Panc1 (cell line): ENCODE results near the gene INAFM2. TPM values are rescaled to one million over a fixed set of nuclear protein-coding genes. Genes with fewer than 3 reads are reported as not detected.

ENCODE experiments used
- ATAC-seq: fragments of 200-7000 bp; cut with Tn5 transposase; 2 replicates; pipeline ENCODE4 v1.9.1; 2020; ENCODE audit warnings: mild to moderate bottlenecking, moderate library complexity
- BruUV-seq: library from RNA; stranded (reverse); fragments of 400-500 nt; replicated peaks from 2 replicates; lab custom pipeline; 2021; lab: Mats Ljungman, UMichigan
- CTCF ChIA-PET: fragments of 300-600 bp; sonication (Branson Sonifier 250); formaldehyde crosslinking; loops from one replicate; lab custom pipeline; 2022; ENCODE audit warnings: antibody characterized with exemption; lab: Charles Lee
- POLR2A ChIA-PET: fragments of 300-600 bp; sonication (Branson Sonifier 250); formaldehyde crosslinking; loops from one replicate; lab custom pipeline; 2022; ENCODE audit warnings: antibody characterized with exemption; lab: Charles Lee
- DNase-seq: peaks from one replicate; pipeline ENCODE4 v3.0.0-alpha.2; 2010; ENCODE audit warnings: low read depth, low spot score
- H3K27ac ChIP-seq: 2 replicates; pipeline ENCODE4 v1.5.1; 2011; ENCODE audit warnings: mild to moderate bottlenecking, low read length, inconsistent platforms
- H3K27me3 ChIP-seq: fragments of 200-500 bp; sonication (Bioruptor generic); 2 replicates; pipeline ENCODE4 v1.6.0; 2014; ENCODE audit warnings: low read length, inconsistent platforms; ENCODE audit not compliant: control insufficient read depth, insufficient read depth
- H3K36me3 ChIP-seq: fragments of 200-500 bp; sonication (Bioruptor generic); 2 replicates; pipeline ENCODE4 v1.5.1; 2014; ENCODE audit warnings: inconsistent platforms, mild to moderate bottlenecking, low read length, moderate library complexity; ENCODE audit not compliant: control insufficient read depth, insufficient read depth
- H3K4me1 ChIP-seq: 2 replicates; pipeline ENCODE4 v1.5.1; 2011; ENCODE audit warnings: inconsistent platforms, mild to moderate bottlenecking, low read length, moderate library complexity; ENCODE audit not compliant: control insufficient read depth, insufficient read depth
- H3K4me3 ChIP-seq, 2 experiments: 2 replicates each; pipeline ENCODE4 v1.5.1; 2011 to 2012; ENCODE audit warnings: low read depth in 2 of 2, low read length in 2 of 2, mild to moderate bottlenecking in 2 of 2, inconsistent platforms in 1 of 2, moderate library complexity in 1 of 2
- H3K9me3 ChIP-seq: fragments of 200-500 bp; sonication (Bioruptor generic); 2 replicates; pipeline ENCODE4 v1.5.1; 2014; ENCODE audit warnings: low read depth, mild to moderate bottlenecking, inconsistent platforms, low read length, moderate library complexity; ENCODE audit not compliant: control insufficient read depth, insufficient read depth
- CTCF ChIP-seq: fragments of 450-650 bp; IDR thresholded peaks from 2 replicates; pipeline ENCODE4 v1.5.1; 2017; ENCODE audit warnings: mild to moderate bottlenecking
- POLR2AphosphoS5 ChIP-seq: IDR thresholded peaks from 2 replicates; pipeline ENCODE4 v1.6.1; 2012; ENCODE audit warnings: mild to moderate bottlenecking, low read depth, low read length, moderate library complexity
- REST ChIP-seq, 2 experiments: IDR thresholded peaks; 2 replicates each; pipeline ENCODE4 v1.6.1; 2011 to 2012; ENCODE audit warnings: low read depth in 2 of 2, control low read depth in 1 of 2, low read length in 1 of 2, mild to moderate bottlenecking in 1 of 2, moderate library complexity in 1 of 2; ENCODE audit not compliant: insufficient read depth in 1 of 2
- SIN3A ChIP-seq: IDR thresholded peaks from 2 replicates; pipeline ENCODE4 v1.6.1; 2012; ENCODE audit warnings: low read depth, mild to moderate bottlenecking, low read length, moderate library complexity, borderline replicate concordance; ENCODE audit not compliant: insufficient read depth
- TCF7L2 ChIP-seq: IDR thresholded peaks from 2 replicates; pipeline ENCODE4 v1.6.1; 2011; ENCODE audit warnings: mild to moderate bottlenecking, low read depth, low read length, inconsistent platforms
- in situ Hi-C: cut with HindIII; loops from 2 replicates; pipeline ENCODE4 v1.10.0; 2016; ENCODE audit warnings: low sequenced_read_pairs, low pct_unique_long_range_greater_than_20kb
- intact Hi-C: fragments of 100-400 bp; cut with micrococcal nuclease; formaldehyde crosslinking; loops from one replicate; pipeline ENCODE4 v1.10.0; 2022; ENCODE audit not compliant: unreplicated experiment
- total RNA-seq: library from RNA; stranded (reverse); gene quantifications from one replicate; pipeline ENCODE4 v1.2.1, GENCODE V29; 2021; ENCODE audit not compliant: unreplicated experiment

The INAFM2 gene
- total RNA-seq, 1 experiment from 2014 or later, result 10.4 TPM

- ChIA-PET POLR2A (no interaction called here), CTCF (interaction anchor here (0.6 to 2.6 kb wide), 6 partner anchors 28 to 63 kb away, joined by 3 to 33 read pairs (median 6); partner anchors contain the start of genes PAK6 and PLCB2)
- in situ Hi-C loops, result no loop called here
- no peak for TF ChIP-seq CTCF
- TF ChIP-seq REST (IDR thresholded peaks at IDR 0.05; ENCODE audit: insufficient read depth in 1 of 2, low read depth in 2 of 2, low read length in 1 of 2), result no peak
- TF ChIP-seq SIN3A, result no peak
- TF ChIP-seq TCF7L2, result no peak
- TF ChIP-seq POLR2AphosphoS5, result no peak
- no TSS peak for BruUV-seq
- intact Hi-C loops, result no loop called here
- H3K9me3 ChIP-seq, result no peaks in the 10 kb centered on the region
- H3K27me3 ChIP-seq, result no peaks in the 10 kb centered on the region
- H3K36me3 ChIP-seq, result no peaks in the 10 kb centered on the region
- H3K4me1 ChIP-seq, result 0 out of 2 replicates have a peak, but pooled peaks cover 2% of the 10 kb centered on the region
- no peak overlapping the region for H3K4me3 ChIP-seq
- H3K27ac ChIP-seq, result no peak overlapping the region
- ATAC-seq, result no peak
- no peak for DNase-seq
These were observed 43.0 kb upstream of the INAFM2 start for GRCh38 chr15:40280260-40281056.

GRCh38 chr15:40281057-40281800, 42.3 kb upstream of the INAFM2 start:
- CTCF ChIA-PET, result interaction anchor here (0.6 to 2.6 kb wide), 4 partner anchors 27 to 57 kb away, joined by 3 to 16 read pairs (median 3); partner anchors contain the start of gene PAK6
- ATAC-seq (no peak), DNase-seq (no peak)
- no peak overlapping the region for H3K4me3 ChIP-seq
- POLR2A ChIA-PET, result no interaction called here
- H3K36me3 ChIP-seq, result no peaks in the 10 kb centered on the region
- H3K9me3 ChIP-seq, result no peaks in the 10 kb centered on the region
- H3K4me1 ChIP-seq, result 0 out of 2 replicates have a peak, but pooled peaks cover 7% of the 10 kb centered on the region
- BruUV-seq, result no TSS peak
- intact Hi-C loops (no loop called here), in situ Hi-C loops (no loop called here)
- H3K27ac ChIP-seq, result no peak overlapping the region
- no peaks in the 10 kb centered on the region for H3K27me3 ChIP-seq
- TF ChIP-seq POLR2AphosphoS5 (no peak), SIN3A (no peak), TCF7L2 (no peak), CTCF (no peak), REST (IDR thresholded peaks at IDR 0.05; ENCODE audit: insufficient read depth in 1 of 2, low read depth in 2 of 2, low read length in 1 of 2) (no peak)
